DND-41 (cell line): Measurements from ENCODE around the gene IL6R.

Experiments used
- CTCF ChIP-seq: IDR thresholded peaks from 2 replicates; pipeline ENCODE4 v1.5.1; 2012; ENCODE audit warnings: borderline replicate concordance, low read length, moderate library complexity, mild to moderate bottlenecking; ENCODE audit not compliant: poor library complexity, severe bottlenecking; ENCODE audit errors: extremely low read depth
- EZH2 ChIP-seq: IDR thresholded peaks from 3 replicates; pipeline ENCODE4 v1.6.1; 2012; ENCODE audit warnings: borderline replicate concordance, low read depth, mild to moderate bottlenecking, moderate library complexity, low read length, inconsistent platforms; ENCODE audit not compliant: severe bottlenecking

GRCh38 chr1:154445040-154445472 is 39.9 kb downstream of the IL6R start:
- TF ChIP-seq CTCF (no peak), EZH2 (no peak)
